AG04450 (cell line): ENCODE data around the gene RNF145. TPM values are rescaled to one million over a fixed set of nuclear protein-coding genes. Genes with fewer than 3 reads are reported as not detected.
"Not testable (repeated sequence)": the region's sequence is repeated elsewhere in the genome, so short reads cannot be mapped to it uniquely, and the experiment has no call there.

Source experiments
- CTCF ChIA-PET: fragments of 300-600, 350-600 bp; formaldehyde crosslinking; extraction: SDS; loops from one replicate; lab custom pipeline; 2022; ENCODE audit warnings: antibody characterized with exemption, inconsistent platforms; lab: Charles Lee
- POLR2A ChIA-PET: fragments of 350-600 bp; formaldehyde crosslinking; extraction: SDS; loops from one replicate; lab custom pipeline; 2021; ENCODE audit warnings: antibody characterized with exemption, inconsistent platforms; lab: Yijun Ruan, JAX
- DNase-seq: peaks from one replicate; pipeline ENCODE4 v3.0.0-alpha.2; 2011; ENCODE audit warnings: low read depth, low spot score
- H3K27ac ChIP-seq: one replicate; pipeline ENCODE4 v1.5.1; 2012; ENCODE audit warnings: low read depth, low read length, control low read depth
- H3K27me3 ChIP-seq: one replicate; pipeline ENCODE4 v1.6.0; 2012; ENCODE audit warnings: low read length; ENCODE audit not compliant: control insufficient read depth, insufficient read depth
- H3K4me3 ChIP-seq: 2 replicates; pipeline ENCODE4 v1.5.1; 2011; ENCODE audit warnings: mild to moderate bottlenecking, low read depth, low read length, control low read depth
- H3K9me3 ChIP-seq: 2 replicates; pipeline ENCODE4 v1.5.1; 2012; ENCODE audit warnings: low read length; ENCODE audit not compliant: control insufficient read depth, insufficient read depth
- CTCF ChIP-seq: IDR thresholded peaks from 2 replicates; pipeline ENCODE4 v1.5.1; 2011; ENCODE audit warnings: low read depth, low read length, control low read depth, inconsistent platforms
- polyA plus RNA-seq: library from polyadenylated mRNA; depleted of rRNA; stranded (reverse); fragments of >200 nt; gene quantifications from 2 replicates; pipeline ENCODE4 v1.2.3, GENCODE V29; 2011

Gene RNF145
- polyA plus RNA-seq, 1 experiment, result 66.3 TPM

DNA sequence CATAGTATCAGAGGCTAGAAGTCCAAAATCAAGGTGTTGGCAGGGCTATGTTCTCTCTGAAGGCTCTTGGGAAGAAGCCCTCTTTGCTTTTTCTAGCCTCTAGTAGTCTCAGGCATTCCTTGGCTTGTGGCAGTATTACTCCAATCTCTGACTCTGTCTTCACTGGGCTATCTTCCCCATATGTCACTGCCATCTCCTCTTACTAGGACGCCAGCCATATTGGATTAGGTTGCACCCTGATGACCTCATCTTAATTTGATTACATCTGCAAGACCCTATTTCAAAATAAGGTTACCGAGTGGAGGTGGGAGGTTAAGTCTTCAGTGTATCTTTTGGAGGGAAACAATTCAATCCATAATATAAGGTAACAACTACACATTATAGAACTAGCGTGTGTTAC lies 88.3 kb downstream of the RNF145 start:
- no peak for DNase-seq
- H3K9me3 ChIP-seq, result peaks cover 3% of the 10 kb centered on the region; the same call in 1 of the 2 replicates
- H3K27me3 ChIP-seq, result peaks cover 5% of the 10 kb centered on the region
- ChIA-PET CTCF (interaction anchor here (1.2 to 1.6 kb wide), 2 partner anchors 14 to 946 kb away, joined by 3 to 4 read pairs; no protein-coding TSS in a partner anchor), POLR2A (no interaction called here)
- no peak overlapping the region for H3K27ac ChIP-seq
- TF ChIP-seq CTCF, result no peak
- no peak overlapping the region for H3K4me3 ChIP-seq

- CTCF ChIA-PET, result interaction anchor here (0.9 to 1.4 kb wide), 2 partner anchors 14 to 425 kb away, joined by 3 to 6 read pairs; no protein-coding TSS in a partner anchor
- peaks cover 3% of the 10 kb centered on the region; the same call in 1 of the 2 replicates for H3K9me3 ChIP-seq
- H3K27ac ChIP-seq, result no peak overlapping the region
- H3K4me3 ChIP-seq, result no peak overlapping the region; the same call in 1 of the 2 replicates
- peaks cover 3% of the 10 kb centered on the region for H3K27me3 ChIP-seq
- DNase-seq, result no peak
- no peak for TF ChIP-seq CTCF
- POLR2A ChIA-PET, result no interaction called here
Measured at GRCh38 chr5:159120446-159120845, 88.9 kb downstream of the RNF145 start.

DNA sequence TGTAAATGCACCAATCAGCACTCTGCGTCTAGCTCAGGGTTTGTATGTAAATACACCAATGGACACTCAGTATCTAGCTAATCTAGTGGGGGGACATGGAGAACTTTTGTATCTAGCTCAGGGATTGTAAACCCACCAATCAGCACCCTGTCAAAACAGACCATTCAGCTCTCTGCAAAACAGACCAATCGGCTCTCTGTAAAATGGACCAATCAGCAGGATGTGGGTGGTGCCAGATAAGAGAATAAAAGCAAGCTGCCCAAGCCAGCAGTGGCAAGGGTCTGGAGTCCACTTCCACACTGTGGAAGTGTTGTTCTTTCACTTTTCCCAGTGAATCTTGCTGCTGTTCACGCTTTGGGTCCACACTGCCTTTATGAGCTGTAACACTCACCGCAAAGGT lies 89.5 kb downstream of the RNF145 start:
- DNase-seq, H3K9me3 ChIP-seq, H3K4me3 ChIP-seq, H3K27ac ChIP-seq, POLR2A ChIA-PET, H3K27me3 ChIP-seq: not testable (repeated sequence)
- CTCF ChIA-PET, result interaction anchor here (0.9 to 1.4 kb wide), 3 partner anchors 13 to 425 kb away, joined by 3 to 6 read pairs (median 3); no protein-coding TSS in a partner anchor

- DNase-seq, POLR2A ChIA-PET, H3K9me3 ChIP-seq, H3K4me3 ChIP-seq, H3K27ac ChIP-seq, H3K27me3 ChIP-seq: not testable (repeated sequence)
- CTCF ChIA-PET, result interaction anchor here (1.0 to 1.4 kb wide), 2 partner anchors 12 to 13 kb away, joined by 3 to 6 read pairs; no protein-coding TSS in a partner anchor
Measured at GRCh38 chr5:159118958-159119659, 90.2 kb downstream of the RNF145 start.

DNA sequence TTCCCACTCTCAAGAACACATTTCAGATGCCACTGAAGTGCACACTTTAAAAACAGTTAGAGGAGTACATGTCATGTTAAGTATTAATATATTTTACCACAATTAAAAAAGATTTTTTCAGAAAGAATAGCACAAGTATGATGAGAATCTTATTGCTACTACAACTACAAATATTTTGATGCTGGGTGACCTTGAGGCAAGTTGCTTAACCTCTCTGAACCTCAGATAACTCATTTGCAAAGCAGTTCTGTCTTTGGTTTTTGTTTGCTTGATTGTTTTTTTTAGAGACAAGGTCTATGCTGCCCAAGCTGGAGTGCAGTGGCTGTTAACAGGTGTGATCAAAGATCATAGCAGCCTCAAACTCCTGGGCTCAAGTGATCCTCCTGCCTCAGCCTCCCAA lies 95.9 kb downstream of the RNF145 start:
- ChIA-PET CTCF (interaction anchor here (0.6 to 3.7 kb wide), 4 partner anchors 110 to 1038 kb away, joined by 3 to 35 read pairs (median 7); no protein-coding TSS in a partner anchor), POLR2A (no interaction called here)
- DNase-seq, result no peak
- H3K27me3 ChIP-seq, result peaks cover 13% of the 10 kb centered on the region
- no peak overlapping the region for H3K4me3 ChIP-seq
- no peak for TF ChIP-seq CTCF
- no peaks in the 10 kb centered on the region for H3K9me3 ChIP-seq
- H3K27ac ChIP-seq, result no peak overlapping the region

- no peaks in the 10 kb centered on the region for H3K9me3 ChIP-seq
- no peak for TF ChIP-seq CTCF
- no peak for DNase-seq
- H3K27ac ChIP-seq, result no peak overlapping the region
- no peak overlapping the region for H3K4me3 ChIP-seq
- ChIA-PET CTCF (interaction anchor here (0.6 to 3.7 kb wide), 4 partner anchors 159 to 1037 kb away, joined by 3 to 35 read pairs (median 7); no protein-coding TSS in a partner anchor), POLR2A (no interaction called here)
- H3K27me3 ChIP-seq, result peaks cover 13% of the 10 kb centered on the region
Measured at GRCh38 chr5:159112436-159112835, 96.9 kb downstream of the RNF145 start.
